Measurements from ENCODE around the gene CLIC4. TPM values are rescaled to one million over a fixed set of nuclear protein-coding genes. Genes with fewer than 3 reads are reported as not detected.
A peak's percentile ranks its signal among the peaks of the same experiment; 100 is the strongest.

The CLIC4 gene
- total and polyA plus RNA-seq, 9 of the 15 experiments (the other 6 are each of a cell fraction or from before 2014, with no cell fraction given), result 16.0 to 67.5 (median 38.4) TPM

GRCh38 chr1:24770881-24771280 is 25.6 kb downstream of the CLIC4 start:
- Histone ChIP-seq H3K36me3 (ENCODE audit: control insufficient read depth, insufficient read depth, low read length) (no peaks in the 10 kb centered on the region; the same call in 2 of the 3 replicates), H2AFZ (ENCODE audit: low read depth, low read length) (no peak overlapping the region), H3K9me3 (replicated peaks; ENCODE audit: control insufficient read depth, insufficient read depth, low read depth, low read length) (no peaks in the 10 kb centered on the region), H3K27ac (ENCODE audit: extremely low read depth, low read depth, low read length) (peak overlapping the region; percentile 3; the same call in 1 of the 3 replicates), H3K4me1 (replicated peaks in 1 of 2; ENCODE audit: control insufficient read depth in 2 of 2, insufficient read depth in 2 of 2, low read length in 2 of 2) (peaks cover 3 to 5% of the 10 kb centered on the region in 2 experiments), H3K4me2 (ENCODE audit: insufficient read depth, low read length) (no peak overlapping the region), H3K9me1 (ENCODE audit: control insufficient read depth, insufficient read depth, low read length) (no peaks in the 10 kb centered on the region), H3K9ac (ENCODE audit: insufficient read depth in 1 of 2, low read depth in 2 of 2, low read length in 2 of 2) (no peak overlapping the region), H4K20me1 (replicated peaks; ENCODE audit: control insufficient read depth, insufficient read depth, low read length) (no peaks in the 10 kb centered on the region; the same call in 1 of the 2 replicates), H3K27me3 (ENCODE audit: control insufficient read depth in 2 of 2, insufficient read depth in 2 of 2, low read length in 2 of 2) (no peaks in the 10 kb centered on the region), H3K4me3 (no peak overlapping the region), H3K79me2 (ENCODE audit: control insufficient read depth, insufficient read depth, low read length) (peaks cover 32% of the 10 kb centered on the region)
- CTCF ChIA-PET (ENCODE audit: low intra/inter-chr PET ratio), result no interaction called here
- TF ChIP-seq ZKSCAN8 (CRISPR knock-in tag; IDR thresholded peaks at IDR 0.05), result 0 out of 2 replicates have a peak, but pooled peaks have one; percentile 3
- no peak for TF ChIP-seq SETDB1 (IDR thresholded peaks at IDR 0.05; ENCODE audit: low read length)
- no peak for FAIRE-seq
- in situ Hi-C loops (cut with MboI), result no loop called here
- DNase-seq (ENCODE audit: extremely low read depth in 1 of 4, low spot score in 3 of 4), result no peak
- no TSS peak for BruUV-seq (replicated peaks)
- intact Hi-C loops (cut with micrococcal nuclease), result no loop called here
- POLR2A ChIA-PET, result interaction anchor here (1.2 to 3.4 kb wide), 4 partner anchors 8 to 26 kb away, joined by 3 to 11 read pairs (median 4); partner anchors contain the start of gene CLIC4
- ATAC-seq, result no peak
- WGBS (ENCODE audit: insufficient coverage, low coverage, missing lambda C conversion rate), result 82% methylated on average over 5 of the region's 5 CpGs

- no peak for DNase-seq (ENCODE audit: extremely low read depth in 1 of 4, low spot score in 3 of 4)
- H3K79me2 ChIP-seq (ENCODE audit: control insufficient read depth, insufficient read depth, low read length), result peaks cover 31% of the 10 kb centered on the region
- peaks cover 0 to under 1% of the 10 kb centered on the region in 2 experiments; a peak in 2 of 5 replicates for H3K4me1 ChIP-seq (replicated peaks in 1 of 2; ENCODE audit: control insufficient read depth in 2 of 2, insufficient read depth in 2 of 2, low read length in 2 of 2)
- no peak overlapping the region for H3K4me3 ChIP-seq
- CTCF ChIA-PET (ENCODE audit: low intra/inter-chr PET ratio), result no interaction called here
- H3K27ac ChIP-seq (ENCODE audit: extremely low read depth, low read depth, low read length), result no peak overlapping the region
- in situ Hi-C loops (cut with MboI), result no loop called here
- no peak overlapping the region for H2AFZ ChIP-seq (ENCODE audit: low read depth, low read length)
- intact Hi-C loops (cut with micrococcal nuclease), result no loop called here
- POLR2A ChIA-PET, result interaction anchor here (0.9 to 3.4 kb wide), 4 partner anchors 9 to 27 kb away, joined by 3 to 11 read pairs (median 4); partner anchors contain the start of gene CLIC4
- H3K27me3 ChIP-seq (ENCODE audit: control insufficient read depth in 2 of 2, insufficient read depth in 2 of 2, low read length in 2 of 2), result no peaks in the 10 kb centered on the region
- H3K9ac ChIP-seq (ENCODE audit: insufficient read depth in 1 of 2, low read depth in 2 of 2, low read length in 2 of 2), result no peak overlapping the region
- no TSS peak for BruUV-seq (replicated peaks)
- no peak for FAIRE-seq
- H3K4me2 ChIP-seq (ENCODE audit: insufficient read depth, low read length), result no peak overlapping the region
- no peaks in the 10 kb centered on the region for H3K9me1 ChIP-seq (ENCODE audit: control insufficient read depth, insufficient read depth, low read length)
- no peak for TF ChIP-seq ZNF778 (CRISPR knock-in tag; IDR thresholded peaks at IDR 0.05)
- no peak for TF ChIP-seq MBD1 (CRISPR knock-in tag; IDR thresholded peaks at IDR 0.05)
- TF ChIP-seq ARNT (IDR thresholded peaks at IDR 0.05), result no peak
- no peak for TF ChIP-seq ETV6 (IDR thresholded peaks at IDR 0.05; ENCODE audit: borderline replicate concordance in 1 of 2, low read depth in 2 of 2, low read length in 1 of 2)
- no peak for TF ChIP-seq ETV6 (CRISPR knock-in tag; IDR thresholded peaks at IDR 0.05; ENCODE audit: borderline replicate concordance)
- TF ChIP-seq ZNF140 (CRISPR knock-in tag; IDR thresholded peaks at IDR 0.05), result no peak
- TF ChIP-seq PREB (CRISPR knock-in tag; IDR thresholded peaks at IDR 0.05), result no peak
- TF ChIP-seq KLF6 (CRISPR knock-in tag; IDR thresholded peaks at IDR 0.05; ENCODE audit: borderline replicate concordance), result no peak
- TF ChIP-seq ELF1 (tag; IDR thresholded peaks at IDR 0.05), result no peak
- no peak for TF ChIP-seq LCOR (CRISPR knock-in tag; IDR thresholded peaks at IDR 0.05)
- no peak for TF ChIP-seq RNF2 (IDR thresholded peaks at IDR 0.05)
- TF ChIP-seq TAF1 (IDR thresholded peaks at IDR 0.05; ENCODE audit: control insufficient read depth, extremely low read depth, insufficient read depth, low read length, severe bottlenecking), result no peak
- TF ChIP-seq MTF1 (CRISPR knock-in tag; IDR thresholded peaks at IDR 0.05; ENCODE audit: borderline replicate concordance), result no peak
- ATAC-seq, result no peak
- H3K36me3 ChIP-seq (ENCODE audit: control insufficient read depth, insufficient read depth, low read length), result no peaks in the 10 kb centered on the region; the same call in 2 of the 3 replicates
- H4K20me1 ChIP-seq (replicated peaks; ENCODE audit: control insufficient read depth, insufficient read depth, low read length), result no peaks in the 10 kb centered on the region; the same call in 1 of the 2 replicates
- H3K9me3 ChIP-seq (replicated peaks; ENCODE audit: control insufficient read depth, insufficient read depth, low read depth, low read length), result no peaks in the 10 kb centered on the region
These were observed 26.3 kb downstream of the CLIC4 start for GRCh38 chr1:24771574-24771973.

All from K562 (cell line).